Esophagus muscularis mucosa (tissue), 4 donors: Measurements from ENCODE around the gene ARL4A. TPM values are rescaled to one million over a fixed set of nuclear protein-coding genes. Genes with fewer than 3 reads are reported as not detected.

Experiments
- DNase-seq: peaks from one replicate; pipeline ENCODE4 v3.0.0-alpha.2; 2017; ENCODE audit errors: extremely low spot score
- H3K27ac ChIP-seq, 4 donors: fragments of 200-600 bp; sonication (generic); replicated peaks in 1 of 4; 1 replicate in 3 of 4; 2 replicates in 1 of 4; pipeline ENCODE4 v1.5.1; 2016 to 2019; ENCODE audit warnings: mild to moderate bottlenecking in 1 of 4
- H3K27me3 ChIP-seq, 4 donors: fragments of 200-600 bp; sonication (generic); one replicate each; pipeline versions ENCODE4 v1.5.1 to v1.6.0; 2016 to 2019
- H3K36me3 ChIP-seq, 4 donors: fragments of 200-600 bp; sonication (generic); one replicate each; pipeline ENCODE4 v1.5.1; 2016 to 2019
- H3K4me1 ChIP-seq, 4 donors: fragments of 200-600 bp; sonication (generic); one replicate each; pipeline ENCODE4 v1.5.1; 2016 to 2019
- H3K4me3 ChIP-seq, 4 donors: fragments of 200-600 bp; sonication (generic); 1 replicate in 2 of 4; 2 replicates in 2 of 4; pipeline ENCODE4 v1.5.1; 2016 to 2019; ENCODE audit warnings: mild to moderate bottlenecking in 4 of 4, moderate library complexity in 1 of 4
- H3K9me3 ChIP-seq, 4 donors: fragments of 200-600 bp; sonication (generic); 1 replicate in 3 of 4; 2 replicates in 1 of 4; pipeline ENCODE4 v1.5.1; 2016 to 2019
- EP300 ChIP-seq: sonication (generic); formaldehyde crosslinking; IDR thresholded peaks from one replicate; pipeline ENCODE4 v1.6.1; 2017; ENCODE audit warnings: antibody characterized with exemption
- POLR2A ChIP-seq: fragments of 450-650 bp; IDR thresholded peaks from one replicate; pipeline ENCODE4 v1.6.1; 2017; ENCODE audit warnings: antibody characterized with exemption, moderate library complexity, mild to moderate bottlenecking, low read depth
- POLR2AphosphoS5 ChIP-seq, 2 donors: sonication (generic); formaldehyde crosslinking; IDR thresholded peaks; one replicate each; pipeline ENCODE4 v1.6.1; 2017; ENCODE audit warnings: antibody characterized with exemption in 2 of 2
- WGBS: methylation state at CpG from one replicate; pipeline ENCODE4 v1.1.5; 2018; 5-methylcytosine and 5-hydroxymethylcytosine counted together
- intact Hi-C: fragments of 100-400 bp; cut with DNase I; formaldehyde crosslinking; loops from one replicate; pipeline ENCODE4 v1.15.1; 2023
- total RNA-seq, 4 donors: library from RNA; depleted of rRNA; stranded (reverse); fragments of >200 nt; gene quantifications; one replicate each; pipeline versions ENCODE4 v1.1.0 to v1.2.1, GENCODE V29; 2016
- TF ChIP-seq, protein P1 (sequence below), 3 experiments: fragments of 200-600 bp in 2 of 3; fragments of 450-650 bp in 1 of 3; sonication (generic) in 2 of 3; IDR thresholded peaks; one replicate each; pipeline ENCODE4 v1.5.1; 2017 to 2019; ENCODE audit warnings: antibody characterized with exemption in 3 of 3, mild to moderate bottlenecking in 2 of 3, moderate library complexity in 1 of 3

ARL4A gene
- total RNA-seq, 4 donors from 2014 or later = 34.9 to 62.3 (median 52.4) TPM

DNA sequence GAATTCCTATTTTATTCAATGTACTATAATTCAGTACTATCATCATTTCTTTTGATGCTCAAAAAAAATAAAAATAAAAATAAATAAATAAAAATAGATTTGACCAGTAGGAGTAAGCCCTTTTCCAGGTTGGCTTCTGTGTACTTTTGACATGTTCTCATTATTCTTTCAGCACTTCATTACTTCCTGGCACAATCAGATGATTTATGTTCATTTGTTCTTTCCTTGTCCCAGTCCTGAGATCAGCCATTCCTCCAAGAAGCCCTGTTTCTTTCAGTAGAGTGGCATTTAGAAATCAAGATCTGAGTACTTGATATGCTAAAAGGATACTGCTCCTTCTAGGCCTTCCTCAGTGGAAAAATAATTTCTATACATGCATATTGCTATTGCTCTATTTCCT lies 20.9 kb downstream of the ARL4A start:
- Histone ChIP-seq H3K27ac (no peak overlapping the region), H3K27me3 (no peaks in the 10 kb centered on the region), H3K36me3 (no peaks in the 10 kb centered on the region), H3K4me3 (no peak overlapping the region), H3K9me3 (no peaks in the 10 kb centered on the region), H3K4me1 (peaks cover 0 to 14% (median 5%) of the 10 kb centered on the region in 4 donors)
- intact Hi-C loops = no loop called here
- TF ChIP-seq POLR2AphosphoS5 (IDR thresholded peaks at IDR 0.05) = no peak
- TF ChIP-seq EP300 = no peak
- TF ChIP-seq, protein P1, sequence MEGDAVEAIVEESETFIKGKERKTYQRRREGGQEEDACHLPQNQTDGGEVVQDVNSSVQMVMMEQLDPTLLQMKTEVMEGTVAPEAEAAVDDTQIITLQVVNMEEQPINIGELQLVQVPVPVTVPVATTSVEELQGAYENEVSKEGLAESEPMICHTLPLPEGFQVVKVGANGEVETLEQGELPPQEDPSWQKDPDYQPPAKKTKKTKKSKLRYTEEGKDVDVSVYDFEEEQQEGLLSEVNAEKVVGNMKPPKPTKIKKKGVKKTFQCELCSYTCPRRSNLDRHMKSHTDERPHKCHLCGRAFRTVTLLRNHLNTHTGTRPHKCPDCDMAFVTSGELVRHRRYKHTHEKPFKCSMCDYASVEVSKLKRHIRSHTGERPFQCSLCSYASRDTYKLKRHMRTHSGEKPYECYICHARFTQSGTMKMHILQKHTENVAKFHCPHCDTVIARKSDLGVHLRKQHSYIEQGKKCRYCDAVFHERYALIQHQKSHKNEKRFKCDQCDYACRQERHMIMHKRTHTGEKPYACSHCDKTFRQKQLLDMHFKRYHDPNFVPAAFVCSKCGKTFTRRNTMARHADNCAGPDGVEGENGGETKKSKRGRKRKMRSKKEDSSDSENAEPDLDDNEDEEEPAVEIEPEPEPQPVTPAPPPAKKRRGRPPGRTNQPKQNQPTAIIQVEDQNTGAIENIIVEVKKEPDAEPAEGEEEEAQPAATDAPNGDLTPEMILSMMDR (IDR thresholded peaks at IDR 0.05) = no peak
- TF ChIP-seq POLR2A = no peak
- no peak for DNase-seq

DNA sequence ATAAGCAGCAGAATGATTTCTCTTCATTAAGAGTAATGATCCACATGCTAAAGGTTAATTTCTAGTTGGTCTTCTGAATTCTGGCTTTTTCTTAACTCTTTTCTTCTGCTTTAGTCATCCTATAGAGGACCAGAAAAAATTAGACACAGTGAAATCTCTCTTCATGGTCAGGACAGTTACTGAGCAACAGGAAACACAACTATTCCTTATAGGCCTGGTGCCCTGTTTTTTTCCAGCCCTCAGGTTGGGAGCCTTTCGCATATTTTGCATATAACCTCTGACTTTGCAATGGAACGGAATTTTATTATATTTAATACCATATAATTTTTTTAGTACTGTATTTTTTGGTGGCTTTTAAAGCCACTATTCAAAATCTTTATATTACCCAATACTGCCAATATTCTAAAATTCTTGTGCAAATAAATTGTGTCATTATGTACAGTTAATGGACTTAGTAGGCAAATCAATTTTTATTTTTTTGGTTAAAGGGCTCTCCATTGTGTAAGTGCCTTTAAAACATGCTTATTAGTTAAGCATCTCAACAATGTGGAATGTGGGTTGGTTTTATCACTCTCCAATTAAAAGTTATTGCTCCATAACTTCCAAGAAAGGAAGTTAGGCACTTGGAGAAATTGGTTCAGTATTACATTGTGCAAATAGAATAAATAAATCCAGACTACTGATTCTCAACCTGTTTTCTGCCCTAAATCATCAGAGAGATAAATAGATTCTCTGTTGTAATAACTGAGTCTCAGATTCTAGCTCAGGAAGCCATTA lies 22.5 kb downstream of the ARL4A start:
- Histone ChIP-seq H3K27ac (no peak overlapping the region), H3K4me3 (no peak overlapping the region), H3K9me3 (no peaks in the 10 kb centered on the region), H3K4me1 (peaks cover 0 to 14% (median 5%) of the 10 kb centered on the region in 4 donors), H3K36me3 (no peaks in the 10 kb centered on the region), H3K27me3 (no peaks in the 10 kb centered on the region)
- DNase-seq = no peak
- TF ChIP-seq POLR2A = no peak
- TF ChIP-seq, protein P1 (IDR thresholded peaks at IDR 0.05) = no peak
- no peak for TF ChIP-seq POLR2AphosphoS5 (IDR thresholded peaks at IDR 0.05)
- TF ChIP-seq EP300 = no peak
- 95% methylated on average over 2 of the region's 2 CpGs for WGBS
- intact Hi-C loops = no loop called here

DNA sequence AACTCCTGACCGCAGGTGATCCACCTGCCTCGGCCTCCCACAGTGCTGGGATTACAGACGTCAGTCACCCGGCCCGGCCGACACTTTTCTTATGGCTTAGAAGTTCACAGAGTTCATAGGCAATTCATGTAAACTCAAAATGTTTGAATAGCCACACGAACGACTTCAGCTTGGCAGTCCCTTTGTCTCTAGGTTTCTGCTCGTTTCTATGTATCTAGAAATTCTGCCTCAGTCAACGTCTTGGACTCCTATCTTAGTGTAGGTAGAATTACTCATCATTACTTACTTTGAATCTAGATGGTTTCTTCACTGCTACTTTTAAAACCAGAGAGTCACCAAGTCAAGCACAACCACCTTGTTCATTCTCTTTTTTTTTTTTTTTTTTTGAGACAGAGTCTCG lies 23.7 kb downstream of the ARL4A start:
- Histone ChIP-seq H3K27me3 (no peaks in the 10 kb centered on the region), H3K9me3 (no peaks in the 10 kb centered on the region), H3K36me3 (no peaks in the 10 kb centered on the region), H3K27ac (no peak overlapping the region), H3K4me1 (peaks cover 3 to 24% (median 12%) of the 10 kb centered on the region in 4 donors), H3K4me3 (no peak overlapping the region)
- 94% methylated on average over 11 of the region's 11 CpGs for WGBS
- no peak for DNase-seq
- intact Hi-C loops = no loop called here
- TF ChIP-seq EP300 (no peak), POLR2AphosphoS5 (IDR thresholded peaks at IDR 0.05) (no peak), POLR2A (no peak)

DNA sequence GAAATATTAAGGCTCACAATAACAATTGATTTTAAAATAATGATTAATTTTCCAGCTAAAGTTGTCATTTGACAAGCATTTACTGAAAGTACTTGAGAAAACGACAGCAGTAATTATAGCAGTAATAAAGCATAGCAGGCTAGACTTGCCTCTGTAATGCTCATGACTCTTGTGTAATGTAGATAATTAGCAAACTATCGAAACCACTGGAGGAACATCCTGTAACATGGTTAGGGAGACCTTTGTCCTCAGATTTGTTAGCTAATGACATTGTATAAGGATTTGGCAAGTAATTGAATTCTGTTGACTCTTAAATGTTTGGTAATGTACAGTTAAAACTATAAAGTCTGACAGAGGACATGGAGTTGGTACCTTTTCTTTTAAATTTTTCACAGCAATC lies 24.8 kb downstream of the ARL4A start:
- TF ChIP-seq POLR2A (no peak), EP300 (no peak), POLR2AphosphoS5 (IDR thresholded peaks at IDR 0.05) (no peak)
- TF ChIP-seq, protein P1 (IDR thresholded peaks at IDR 0.05) = no peak
- intact Hi-C loops = no loop called here
- DNase-seq = no peak

DNA sequence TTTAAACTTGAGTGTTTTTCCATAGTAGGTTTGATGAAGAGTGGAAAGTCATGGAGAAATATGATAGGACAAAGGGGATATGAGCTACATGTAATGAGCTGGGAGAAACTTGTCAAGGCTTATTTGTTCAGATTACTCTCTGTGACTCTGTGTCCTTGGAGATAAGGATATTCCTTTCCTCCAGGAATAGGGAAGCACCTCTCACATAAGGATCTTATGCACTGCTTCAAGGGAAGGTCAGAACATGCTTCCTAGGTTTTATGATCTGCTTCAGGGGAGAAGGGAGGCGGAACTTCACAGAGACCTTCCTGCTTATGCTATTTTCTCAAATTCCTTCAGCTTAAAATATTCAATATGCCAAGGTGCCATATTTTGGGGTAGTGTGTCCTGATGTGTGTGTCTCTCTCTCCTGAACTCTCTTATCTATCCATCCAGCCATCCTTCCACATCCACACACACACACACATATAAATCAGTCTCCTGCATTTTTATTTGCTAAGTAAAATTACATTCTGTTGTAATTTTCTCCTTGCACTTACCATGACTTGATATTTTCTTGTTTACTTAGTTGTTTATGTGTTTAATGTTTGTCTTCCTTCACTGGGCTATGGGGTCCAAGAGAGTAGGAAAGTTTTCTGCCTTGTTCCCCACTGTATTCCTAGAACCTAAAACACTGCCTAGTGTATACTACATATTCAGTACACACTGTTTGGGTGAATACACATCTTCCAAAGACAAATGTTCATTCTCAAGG lies 26.4 kb downstream of the ARL4A start:
- H3K9me3 ChIP-seq = no peaks in the 10 kb centered on the region
- intact Hi-C loops = no loop called here
- no peaks in the 10 kb centered on the region for H3K27me3 ChIP-seq
- no peaks in the 10 kb centered on the region for H3K36me3 ChIP-seq
- no peak overlapping the region for H3K27ac ChIP-seq
- no peak for DNase-seq
- WGBS = 93% methylated on average over 1 of the region's 1 CpG
- H3K4me3 ChIP-seq = no peak overlapping the region
- no peak for TF ChIP-seq POLR2A
- no peak for TF ChIP-seq POLR2AphosphoS5 (IDR thresholded peaks at IDR 0.05)
- TF ChIP-seq, protein P1 (IDR thresholded peaks at IDR 0.05) = no peak
- TF ChIP-seq EP300 = no peak
- H3K4me1 ChIP-seq = peaks cover 12 to 35% (median 27%) of the 10 kb centered on the region in 4 donors

More for the DNA sequence above, 24.8 kb downstream of the ARL4A start:
- WGBS = 77% methylated on average over 2 of the region's 2 CpGs
- Histone ChIP-seq H3K27me3 (no peaks in the 10 kb centered on the region), H3K4me3 (no peak overlapping the region), H3K9me3 (no peaks in the 10 kb centered on the region), H3K27ac (no peak overlapping the region), H3K4me1 (peaks cover 10 to 34% (median 20%) of the 10 kb centered on the region in 4 donors), H3K36me3 (no peaks in the 10 kb centered on the region)
